ENCODE data around the gene C5orf52.
"Not testable (repeated sequence)": the region's sequence is repeated elsewhere in the genome, so short reads cannot be mapped to it uniquely, and the experiment has no call there.

The C5orf52 gene

DNA sequence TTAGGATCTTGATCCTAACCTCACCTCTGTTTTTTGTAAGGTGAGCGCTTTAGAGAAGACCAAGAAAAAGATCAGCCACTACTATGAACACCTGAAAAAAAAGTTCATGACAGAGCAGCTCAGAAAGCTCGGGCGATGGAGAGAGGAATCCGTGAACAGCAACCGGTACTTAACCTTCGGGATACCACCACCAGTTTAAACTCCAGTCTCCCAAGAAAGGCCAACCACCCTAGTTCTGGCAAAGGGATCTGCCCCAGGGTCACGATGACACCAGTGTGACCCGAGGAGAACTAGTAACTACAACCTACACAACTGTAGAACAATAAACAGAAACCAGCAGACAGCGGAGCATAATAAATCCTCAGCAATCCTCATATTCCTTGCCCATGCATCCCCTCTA is 8.5 kb downstream of the C5orf52 start:
- DNase-seq: no peak

DNA sequence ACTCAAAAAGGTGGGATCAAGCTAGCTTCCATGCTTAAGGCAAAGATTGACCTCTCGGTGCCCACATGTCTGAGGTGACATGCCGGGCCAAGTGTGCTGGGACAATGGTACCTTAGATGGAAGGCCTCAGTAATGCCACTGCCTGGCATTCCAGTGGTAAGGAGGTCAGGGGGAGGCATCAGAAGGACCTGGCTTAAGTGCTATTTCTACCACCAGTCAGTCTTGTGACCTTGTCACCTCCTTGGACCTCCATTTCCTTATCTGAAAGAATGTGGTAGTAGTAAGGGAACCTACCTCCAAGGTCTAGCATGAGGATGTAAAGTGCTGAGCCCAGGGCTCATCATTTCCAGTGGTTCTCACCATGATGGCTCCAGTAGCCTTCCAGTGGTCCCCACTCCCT is 8.9 kb downstream of the C5orf52 start:
- DNase-seq: no peak

DNA sequence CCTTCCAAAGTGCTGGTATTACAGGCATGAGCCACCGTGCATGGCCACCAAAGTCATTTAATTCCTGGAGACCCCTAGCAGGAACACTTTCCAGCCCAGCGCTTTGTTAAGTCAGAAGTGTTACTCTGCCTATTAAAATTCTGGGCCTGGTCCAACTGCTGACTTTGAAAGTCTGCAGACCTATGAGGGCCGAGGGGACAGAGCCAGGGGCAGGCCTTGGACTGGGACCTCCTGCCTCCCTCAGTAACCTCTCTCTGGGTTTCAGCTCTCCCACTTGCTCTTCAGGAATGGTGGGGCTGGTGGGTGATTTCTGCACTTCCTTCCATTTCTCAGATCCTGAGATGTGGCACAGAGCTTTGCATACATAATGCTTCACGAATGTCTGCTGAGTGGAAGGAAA is 9.7 kb downstream of the C5orf52 start:
- DNase-seq: no peak

DNA sequence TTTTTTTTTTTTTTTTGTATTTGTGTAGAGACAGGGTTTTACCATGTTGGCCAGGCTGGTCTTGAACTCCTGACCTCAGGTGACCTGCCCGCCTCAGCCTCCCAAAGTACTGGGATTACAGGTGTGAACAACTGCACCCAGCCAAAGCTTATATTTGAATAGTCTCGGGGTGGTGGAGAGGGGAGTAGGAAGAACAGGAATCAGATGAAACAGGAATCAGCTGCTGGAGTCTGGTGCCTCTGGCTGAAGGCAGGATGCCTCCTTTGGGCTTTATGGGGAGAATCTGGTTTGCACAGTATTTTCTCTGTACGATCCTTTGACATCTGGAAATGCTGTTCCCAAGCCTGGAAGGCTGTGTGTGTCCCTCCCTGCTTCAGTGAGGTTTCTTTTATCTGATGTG is 10.9 kb downstream of the C5orf52 start:
- DNase-seq: no peak

DNA sequence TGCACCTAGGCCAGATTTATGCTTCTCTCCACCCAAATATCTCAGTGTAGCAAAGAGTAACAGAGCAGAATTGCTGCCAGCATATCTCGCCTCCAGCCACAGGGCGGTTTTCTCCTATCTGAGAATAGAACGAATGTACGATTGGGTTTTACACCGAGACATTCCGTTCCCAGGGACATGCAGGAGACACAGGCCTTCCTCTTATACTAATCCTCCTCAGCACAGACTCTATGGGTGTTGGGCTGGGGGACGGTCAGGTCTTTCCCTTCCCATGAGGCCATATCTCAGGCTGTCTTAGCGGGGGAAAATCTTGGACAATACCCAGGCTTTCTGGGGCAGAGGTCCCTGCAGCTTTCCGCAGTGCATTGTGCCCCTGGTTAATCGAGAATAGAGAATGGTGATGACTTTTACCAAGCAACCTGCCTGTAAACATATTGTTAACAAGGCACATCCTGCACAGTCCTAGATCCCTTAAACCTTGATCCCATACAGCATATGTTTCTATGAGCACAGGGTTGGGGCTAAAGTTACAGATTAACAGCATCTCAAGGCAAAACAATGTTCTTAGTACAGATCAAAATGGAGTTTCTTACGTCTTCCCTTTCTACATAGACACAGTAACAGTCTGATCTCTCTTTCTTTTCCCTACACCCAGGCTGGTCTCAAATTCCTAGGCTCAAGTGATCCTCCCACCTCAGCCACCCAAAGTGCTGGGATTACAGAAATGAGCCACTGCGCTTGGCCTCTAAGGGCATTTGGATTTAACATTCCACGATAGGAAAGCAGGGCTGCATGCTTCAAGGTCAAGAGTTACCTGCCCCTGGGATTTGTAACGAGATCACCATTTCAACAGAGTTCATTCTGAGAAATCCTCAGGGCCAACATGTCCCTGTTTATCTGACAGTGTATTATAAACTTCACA is 15.2 kb downstream of the C5orf52 start:
- DNase-seq: not testable (repeated sequence)

DNA sequence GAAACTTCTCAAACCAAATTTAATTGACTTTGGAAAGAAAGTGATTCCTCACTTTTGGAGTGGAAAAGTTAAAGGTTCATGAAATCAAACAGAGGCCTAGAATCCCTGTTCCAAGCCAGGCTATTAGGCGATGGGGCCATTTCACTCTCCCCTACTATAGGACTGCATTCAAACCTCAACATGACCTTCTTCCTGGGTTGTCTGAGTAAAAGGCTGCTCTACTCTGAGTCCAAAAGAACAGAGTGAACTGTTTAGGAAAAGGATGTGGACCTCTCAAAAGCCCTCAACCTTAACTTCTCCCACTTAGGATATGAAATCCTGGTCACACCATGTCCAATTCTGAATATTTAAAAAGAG is 15.8 kb downstream of the C5orf52 start:
- no peak for DNase-seq

DNA sequence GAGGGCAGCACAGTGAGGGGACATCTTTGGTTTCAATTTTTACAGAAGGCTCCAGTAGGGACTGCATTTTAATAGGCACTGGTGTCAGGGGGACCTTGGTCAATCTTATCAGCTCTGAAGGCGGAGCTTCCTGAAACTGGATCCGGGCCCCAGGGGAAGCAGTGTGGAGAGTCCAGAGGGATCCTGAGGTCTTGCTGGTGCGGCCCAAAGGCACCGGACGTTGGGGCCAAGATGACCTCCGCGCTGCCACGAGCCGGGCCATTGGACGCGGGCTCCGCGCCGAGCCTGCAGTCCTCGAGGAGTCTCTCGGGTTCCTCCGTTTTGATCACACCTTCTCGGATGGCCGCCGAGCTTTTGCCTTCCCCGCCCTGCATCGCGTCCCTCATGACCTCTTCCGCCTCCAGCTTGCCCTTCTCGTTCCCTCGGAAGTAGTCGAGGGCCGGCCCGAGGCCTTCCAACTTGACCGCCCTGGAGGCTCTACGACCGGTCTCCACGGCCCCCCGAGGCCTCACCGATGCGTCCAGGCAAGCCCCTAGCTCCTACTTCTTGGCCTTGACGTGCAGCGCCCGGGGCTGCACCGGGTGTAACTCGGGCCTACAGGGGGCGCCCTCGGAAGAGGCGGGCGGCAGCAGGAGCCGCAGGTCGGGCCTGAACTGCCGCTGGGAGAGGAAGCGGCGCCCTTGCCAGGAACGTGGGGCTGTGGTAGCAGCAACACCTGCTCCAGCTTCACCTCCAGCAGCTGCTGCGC is 18.8 kb downstream of the C5orf52 start:
- DNase-seq: no peak

DNA sequence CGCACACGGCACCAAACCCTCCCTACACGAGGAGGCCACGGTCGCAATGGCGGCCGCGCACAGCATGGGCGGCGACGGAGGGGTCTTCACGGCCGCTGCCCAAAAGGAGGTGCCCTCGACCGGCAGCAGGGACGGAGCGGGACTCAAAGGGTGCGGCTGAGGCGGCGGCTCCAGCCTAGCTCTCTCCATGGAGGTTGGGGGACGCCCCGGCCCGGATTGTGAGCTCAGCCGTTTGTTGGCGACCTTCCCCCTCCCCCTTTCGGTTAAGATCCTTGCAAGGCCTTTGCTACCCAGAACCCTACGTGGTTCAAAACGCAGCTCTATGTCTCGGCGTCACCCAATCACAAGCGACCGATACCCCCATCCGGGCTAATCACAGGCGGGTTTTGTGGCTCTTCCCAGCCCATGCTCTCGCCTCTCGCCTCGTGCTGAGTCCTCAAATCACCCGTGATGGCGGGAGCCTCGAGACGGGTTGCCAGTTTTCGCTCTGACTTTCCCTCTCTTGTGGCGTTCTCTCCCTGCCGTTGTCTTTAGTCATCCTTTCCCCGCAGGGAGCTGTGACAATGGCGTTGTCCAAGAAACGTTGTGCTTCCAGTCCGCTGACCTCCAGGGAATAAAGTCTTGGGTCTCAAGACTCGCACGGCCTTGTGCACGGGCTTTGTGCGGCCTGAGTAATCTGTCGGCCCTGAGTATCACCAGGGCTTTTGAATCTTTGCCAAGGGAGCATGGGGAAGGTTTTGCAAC is 19.5 kb downstream of the C5orf52 start:
- no peak for DNase-seq

DNA sequence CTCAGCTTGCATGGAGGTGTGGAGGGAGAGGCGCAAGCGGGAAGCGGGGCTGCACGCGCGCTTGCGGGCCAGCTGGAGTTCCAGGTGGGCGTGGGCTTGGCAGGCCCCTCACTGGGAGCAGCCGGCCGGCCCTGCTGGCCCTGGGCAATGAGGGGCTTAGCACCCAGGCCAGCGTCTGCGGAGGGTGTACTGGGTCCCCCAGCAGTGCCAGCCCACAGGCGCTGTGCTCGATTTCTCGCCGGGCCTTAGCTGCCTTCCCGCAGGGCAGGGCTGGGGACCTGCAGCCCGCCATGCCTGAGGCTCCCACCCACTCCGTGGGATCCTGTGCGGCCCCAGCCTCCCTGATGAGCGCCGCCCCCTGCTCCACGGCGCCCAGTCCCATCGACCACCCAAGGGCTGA is 22.5 kb downstream of the C5orf52 start:
- not testable (repeated sequence) for DNase-seq

DNA sequence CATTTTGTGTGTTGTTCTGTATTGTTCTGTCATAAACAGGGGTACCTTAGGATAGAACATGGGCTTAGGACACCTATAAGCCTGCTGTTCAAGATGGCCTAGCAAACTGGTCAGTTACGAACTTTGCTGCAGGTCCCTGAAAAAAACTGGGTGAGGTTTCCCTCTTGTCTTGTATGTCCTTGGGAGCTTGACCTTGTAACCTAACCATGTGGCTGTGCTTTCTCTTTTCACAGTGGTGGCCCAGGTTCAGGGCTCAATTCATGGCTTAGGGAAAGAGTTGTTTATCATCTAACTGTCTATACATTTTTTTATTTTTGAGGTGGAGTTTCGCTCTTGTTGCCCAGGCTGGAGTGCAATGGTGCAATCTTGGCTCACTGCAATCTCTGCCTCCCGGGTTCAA is 24.8 kb downstream of the C5orf52 start:
- DNase-seq: not testable (repeated sequence)

DNA sequence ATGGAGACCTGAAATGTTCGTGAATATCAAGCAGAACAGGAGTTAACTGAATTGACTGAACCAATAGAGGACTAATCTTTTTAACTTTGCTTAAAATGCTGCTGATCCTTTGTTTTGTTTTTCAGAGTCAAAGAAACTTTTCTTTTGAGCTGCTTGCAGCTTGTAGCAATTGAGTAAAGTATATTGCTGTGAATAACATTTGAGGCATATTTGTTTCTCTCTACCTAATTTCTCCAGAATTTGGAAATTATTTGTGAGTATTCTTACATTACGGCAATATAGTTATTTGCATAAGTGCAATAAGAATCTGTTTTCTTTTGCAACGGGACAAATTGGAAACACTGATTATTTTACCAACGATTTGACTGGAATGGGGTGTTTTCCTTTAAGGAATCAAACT is 27.3 kb downstream of the C5orf52 start:
- not testable (repeated sequence) for DNase-seq

DNA sequence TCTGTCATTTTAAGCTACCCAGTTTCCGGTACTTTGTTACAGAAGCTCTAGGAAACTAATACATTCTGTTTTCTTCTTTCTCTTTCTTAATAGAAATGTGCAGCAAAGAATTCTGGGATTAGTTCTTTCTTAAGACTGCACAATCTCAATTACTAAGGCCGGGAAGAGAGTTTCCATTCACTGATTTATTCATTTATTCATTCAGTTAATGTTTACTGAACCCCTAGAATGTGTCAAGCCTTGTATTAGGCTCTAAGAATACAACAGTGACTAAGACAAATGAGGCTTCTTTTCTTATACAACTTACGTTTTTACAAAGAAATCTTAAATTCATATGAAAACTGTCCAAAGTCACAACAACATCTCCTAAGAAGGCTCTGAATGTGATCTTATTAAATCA is 32.4 kb downstream of the C5orf52 start:
- no peak for DNase-seq

DNA sequence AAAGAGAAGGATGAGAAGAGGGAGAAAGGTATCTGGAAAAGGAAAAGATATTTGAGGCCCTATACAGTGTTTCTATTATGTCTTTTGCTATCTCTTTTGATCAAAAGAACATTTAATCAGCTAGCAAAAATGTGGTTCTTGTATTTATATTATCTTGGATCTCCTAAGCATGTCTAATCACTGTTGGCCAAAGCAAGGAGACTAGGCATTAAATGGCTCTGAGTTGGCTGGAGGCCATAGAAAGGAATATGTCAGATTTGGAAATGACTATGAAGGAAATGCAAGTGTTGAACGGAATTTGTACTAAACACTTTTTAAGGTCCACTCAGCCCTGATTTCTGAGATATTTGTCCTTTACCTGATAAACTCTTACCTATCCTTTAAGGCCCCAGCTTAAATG is 37.5 kb downstream of the C5orf52 start:
- no peak for DNase-seq

DNA sequence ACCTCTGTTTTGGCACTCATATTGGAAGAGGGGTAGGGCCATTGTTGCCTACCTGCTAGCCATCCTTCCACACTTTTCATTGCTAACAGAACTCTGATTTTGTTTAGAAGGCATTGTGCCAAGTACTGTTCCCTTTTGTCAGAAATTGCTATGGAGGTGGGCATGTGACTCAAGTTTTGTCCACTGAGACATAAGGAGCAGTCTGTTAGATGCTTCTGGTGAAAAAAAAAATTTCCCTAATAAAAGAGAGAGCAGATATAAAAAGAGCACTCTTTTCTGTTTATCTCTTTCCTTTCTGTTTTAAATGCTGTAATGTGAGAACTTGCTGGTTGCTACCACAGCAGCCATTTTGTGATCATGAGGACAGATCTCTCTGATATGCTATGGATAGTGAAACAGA is 38.0 kb downstream of the C5orf52 start:
- no peak for DNase-seq

DNA sequence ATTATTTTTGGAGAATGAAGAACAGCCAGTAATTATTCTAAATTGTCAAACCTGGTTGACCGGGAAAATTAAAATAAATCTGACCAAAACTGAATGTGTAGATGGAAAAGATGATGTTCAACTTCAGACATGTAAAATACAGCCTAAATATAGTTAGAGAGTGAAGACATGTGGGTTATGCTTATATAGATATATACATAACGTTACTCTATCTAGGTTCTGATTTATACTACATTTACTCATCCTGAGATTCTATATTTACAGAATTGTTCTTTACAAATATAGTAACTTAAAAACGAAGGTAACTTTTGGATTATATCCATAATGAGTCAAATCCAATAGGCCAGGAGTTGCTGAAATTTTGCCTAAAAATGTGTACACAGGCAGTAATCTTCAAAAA is 39.1 kb downstream of the C5orf52 start:
- DNase-seq: no peak

DNA sequence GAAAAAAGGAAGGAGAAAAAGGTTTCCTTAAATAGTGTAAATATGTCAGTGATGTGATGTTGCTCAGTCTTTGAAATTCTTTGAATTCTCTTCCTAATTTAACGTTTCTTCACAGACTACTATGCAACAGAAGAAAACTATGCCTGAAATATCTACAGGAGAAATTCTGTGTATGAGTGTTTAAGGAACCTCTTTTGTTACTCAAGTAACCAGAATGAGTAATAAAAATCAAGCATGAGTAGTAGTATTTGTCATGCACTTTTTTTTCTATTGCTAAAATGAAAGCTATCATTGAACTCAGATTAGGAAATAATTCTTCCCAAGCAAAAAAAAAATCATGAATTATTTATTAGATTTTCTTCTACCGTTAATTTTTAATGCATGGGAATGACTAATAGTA is 39.5 kb downstream of the C5orf52 start:
- no peak for DNase-seq

DNA sequence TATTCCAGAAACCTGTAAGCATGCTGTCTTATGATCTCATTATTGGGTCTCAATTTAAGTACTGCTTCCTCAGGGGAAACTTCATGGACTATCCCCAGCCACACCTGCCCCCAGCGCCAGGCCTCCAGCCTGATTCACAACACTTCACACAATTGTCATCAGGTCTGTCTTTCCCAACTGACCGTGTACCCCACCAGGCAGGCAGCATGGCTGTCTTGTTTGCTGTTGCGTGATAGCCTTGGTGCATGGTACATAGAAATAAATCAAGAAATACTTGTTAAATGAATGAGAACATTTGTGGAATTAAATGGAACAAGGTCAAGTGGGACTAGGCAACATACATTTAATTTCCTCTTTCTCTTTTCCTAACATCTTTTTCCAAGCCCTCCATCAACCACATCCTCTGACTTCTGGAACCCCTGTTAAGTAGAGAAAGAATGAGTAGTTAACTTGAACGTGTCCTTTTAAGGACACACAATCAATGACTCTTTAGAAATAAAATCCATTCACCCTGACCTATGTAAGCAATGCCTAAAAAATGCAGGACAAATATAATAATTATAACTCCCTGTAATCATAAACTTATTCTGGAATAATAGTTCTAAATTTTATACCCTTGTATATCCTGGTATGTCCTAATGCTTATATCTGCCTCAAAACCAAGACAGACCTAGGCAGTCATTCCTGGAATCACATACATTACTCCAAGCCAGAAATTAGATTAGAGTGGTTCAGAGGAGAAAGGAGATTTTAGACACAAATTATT is 42.7 kb downstream of the C5orf52 start:
- DNase-seq: no peak

DNA sequence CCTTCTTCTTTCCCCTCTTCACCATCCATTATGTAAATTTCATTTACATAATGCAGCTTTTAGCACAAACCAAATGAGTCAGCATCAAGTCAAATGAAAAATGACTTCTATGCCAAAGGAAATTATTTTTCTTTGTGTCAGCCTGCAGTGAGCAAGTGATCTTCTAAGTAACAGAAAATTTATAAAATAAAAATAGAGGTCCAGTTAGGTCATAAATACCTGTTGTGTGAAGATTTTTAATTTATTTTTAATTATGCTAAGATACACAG is 43.2 kb downstream of the C5orf52 start:
- DNase-seq: no peak

DNA sequence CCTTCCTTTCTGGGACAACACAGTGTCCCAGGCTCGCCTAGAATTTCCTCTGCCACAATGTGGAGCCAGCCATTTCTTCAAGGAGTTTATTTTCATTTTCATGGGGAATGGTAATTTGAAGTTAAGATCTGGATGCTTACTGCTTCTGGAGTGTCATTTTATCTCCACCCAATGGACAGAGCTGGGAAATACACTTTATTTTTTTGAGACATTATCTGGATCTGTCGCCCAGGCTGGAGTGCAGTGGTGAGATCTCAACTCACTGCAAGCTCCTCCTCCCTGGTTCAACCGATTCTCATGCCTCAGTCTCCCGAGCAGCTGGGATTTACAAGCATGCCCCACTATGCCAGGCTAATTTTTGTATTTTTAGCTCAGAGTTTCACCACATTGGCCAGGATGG is 47.2 kb downstream of the C5orf52 start:
- DNase-seq: no peak

DNA sequence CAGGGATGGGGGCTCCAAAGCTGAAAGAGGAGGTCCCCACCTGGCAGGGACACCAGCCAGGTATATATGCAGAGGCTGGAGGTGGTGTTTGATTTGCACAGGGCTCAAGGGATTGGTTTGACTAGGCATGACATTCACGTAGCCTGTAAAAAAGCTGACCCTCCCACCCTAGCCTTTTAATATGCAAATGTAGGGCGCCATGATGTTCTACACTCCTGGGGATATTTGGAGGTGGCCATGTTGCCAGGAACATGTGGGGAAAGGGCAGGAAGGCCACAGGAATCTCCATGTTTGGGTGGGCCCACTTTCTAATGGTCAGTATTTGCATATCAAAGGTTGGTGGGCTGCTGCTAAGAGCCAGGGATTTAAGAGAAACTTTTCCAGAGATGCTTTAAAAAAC is 47.9 kb downstream of the C5orf52 start:
- DNase-seq: no peak

DNA sequence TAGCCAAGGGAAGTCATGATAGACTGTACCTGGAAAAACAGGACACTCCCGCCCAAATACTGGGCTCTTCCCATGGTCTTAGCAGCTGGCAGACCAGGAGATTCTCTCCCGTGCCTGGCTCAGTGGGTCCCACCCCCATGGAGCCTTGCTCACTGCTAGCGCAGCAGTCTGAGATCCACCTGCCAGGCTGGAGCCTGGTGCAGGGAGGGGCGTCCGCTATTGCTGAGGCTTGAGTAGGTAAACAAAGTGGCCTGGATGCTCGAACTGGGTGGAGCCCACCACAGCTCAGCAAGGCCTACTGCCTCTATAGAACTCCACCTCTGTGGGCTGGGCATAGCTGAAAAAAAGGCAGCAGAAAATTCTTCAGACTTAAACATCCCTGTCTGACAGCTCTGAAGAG is 49.8 kb downstream of the C5orf52 start:
- DNase-seq: no peak

DNA sequence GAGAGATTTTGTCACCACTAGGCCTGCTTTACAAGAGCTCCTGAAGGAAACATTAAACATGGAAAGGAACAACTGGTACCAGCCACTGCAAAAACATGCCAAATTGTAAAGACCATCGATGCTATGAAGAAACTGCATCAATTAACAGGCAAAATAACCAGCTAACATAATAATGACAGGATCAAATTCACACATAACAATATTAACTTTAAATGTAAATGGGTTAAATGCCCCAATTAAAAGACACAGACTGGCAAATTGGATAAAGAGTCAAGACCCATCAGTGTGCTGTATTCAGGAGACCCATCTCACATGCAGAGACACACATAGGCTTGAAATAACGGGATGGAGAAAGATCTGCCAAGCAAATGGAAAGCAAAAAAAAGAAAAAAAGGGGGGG is 51.6 kb downstream of the C5orf52 start:
- DNase-seq: not testable (repeated sequence)

DNA sequence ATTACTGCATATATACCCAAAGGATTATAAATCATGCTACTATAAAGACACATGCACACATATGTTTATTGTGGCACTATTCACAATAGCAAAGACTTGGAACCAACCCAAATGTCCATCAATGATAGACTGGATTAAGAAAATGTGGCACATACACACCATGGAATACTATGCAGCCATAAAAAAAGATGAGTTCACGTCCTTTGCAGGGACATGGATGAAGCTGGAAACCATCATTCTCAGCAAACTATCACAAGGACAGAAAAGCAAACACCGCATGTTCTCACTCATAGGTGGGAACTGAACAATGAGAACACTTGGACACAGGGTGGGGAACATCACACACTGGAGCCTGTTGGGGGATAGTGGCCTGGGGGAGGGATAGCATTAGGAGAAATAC is 55.3 kb downstream of the C5orf52 start:
- DNase-seq: not testable (repeated sequence)

All from NCI-H1436 treated with DMSO at 0.1 percent for 48 hours (cell line).